GM18867 (cell line): ENCODE data around the gene MPPED1.

Source experiments
- ATAC-seq: cut with Tn5 transposase; IDR thresholded peaks from one replicate; pipeline ENCODE4 v1.9.1; 2021; ENCODE audit warnings: mild to moderate bottlenecking, moderate library complexity; ENCODE audit not compliant: unreplicated experiment

Gene MPPED1

DNA sequence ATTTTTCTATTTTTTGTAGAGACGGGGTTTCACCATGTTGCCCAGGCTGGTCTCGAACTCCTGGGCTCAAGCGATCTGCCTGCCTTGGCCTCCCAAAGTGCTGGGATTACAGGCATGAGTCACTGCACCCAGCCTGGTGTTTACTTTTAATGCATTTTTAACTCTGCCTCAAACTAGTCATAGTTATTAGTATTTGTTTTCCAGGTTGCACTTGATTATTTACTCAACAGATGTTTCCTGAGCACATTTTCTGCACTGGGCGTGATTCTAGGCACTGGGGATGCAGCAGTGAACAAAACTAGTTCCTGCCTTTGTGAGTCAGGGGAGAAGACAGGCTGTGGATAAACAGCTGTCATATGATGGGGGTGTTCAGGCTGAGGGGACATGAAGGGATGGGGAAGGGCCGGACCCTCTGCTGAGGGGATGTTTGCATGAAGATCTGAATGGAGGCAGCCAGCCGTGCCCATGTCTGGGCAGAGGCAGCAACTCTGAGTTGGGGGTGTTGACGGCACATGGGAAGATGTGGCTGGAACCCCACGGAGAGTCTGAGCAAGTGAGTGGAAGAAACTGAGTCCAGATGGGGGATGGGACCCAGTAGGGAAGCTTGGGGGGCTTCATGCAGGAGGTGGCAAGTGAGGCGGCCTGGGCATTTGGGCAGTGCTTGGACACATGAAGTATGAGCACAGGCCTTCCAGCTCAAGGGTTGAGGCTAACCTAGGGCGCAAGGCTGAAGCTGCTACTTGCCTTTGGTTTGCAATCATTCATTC, 34.4 kb downstream of the MPPED1 start:
- ATAC-seq = no peak

DNA sequence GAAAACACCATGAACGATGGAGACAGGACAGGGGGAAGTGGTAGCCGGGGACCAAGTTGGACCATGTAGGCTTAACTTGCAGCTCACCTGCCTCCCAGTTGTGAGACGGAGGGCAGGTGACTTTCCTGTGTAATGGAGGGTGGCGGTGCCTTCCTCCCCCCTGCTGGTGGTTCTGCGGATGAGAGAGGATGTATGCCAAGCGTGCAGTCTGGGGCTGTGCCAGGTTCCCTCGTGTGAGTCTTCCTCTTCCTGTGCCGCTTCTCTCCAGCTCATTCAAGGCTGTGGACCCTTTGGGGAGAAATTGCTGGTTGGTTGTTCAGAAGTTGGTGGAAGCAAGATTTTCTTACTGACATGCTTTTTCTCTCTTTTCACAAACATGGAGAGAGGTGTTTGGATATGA, 35.1 kb downstream of the MPPED1 start:
- no peak for ATAC-seq

DNA sequence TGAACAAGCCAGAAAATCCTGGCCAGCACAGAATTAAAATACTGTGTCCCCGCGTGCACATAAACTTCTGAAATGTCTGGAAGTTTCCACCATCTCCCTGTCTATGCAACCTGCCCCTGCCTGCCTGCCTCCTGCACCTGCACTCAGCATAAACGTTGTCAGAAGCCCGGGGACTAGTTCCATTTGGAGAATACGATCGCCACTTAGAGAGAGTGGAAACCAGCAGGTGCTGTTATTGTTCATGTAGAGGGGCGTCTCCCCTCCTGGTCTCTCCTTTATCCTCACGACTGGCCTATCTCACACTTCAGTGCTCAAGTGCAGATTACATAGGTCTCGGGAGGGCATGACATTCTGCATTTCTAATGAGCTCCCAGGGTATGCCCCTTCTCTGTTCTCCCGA, 35.6 kb downstream of the MPPED1 start:
- no peak for ATAC-seq

DNA sequence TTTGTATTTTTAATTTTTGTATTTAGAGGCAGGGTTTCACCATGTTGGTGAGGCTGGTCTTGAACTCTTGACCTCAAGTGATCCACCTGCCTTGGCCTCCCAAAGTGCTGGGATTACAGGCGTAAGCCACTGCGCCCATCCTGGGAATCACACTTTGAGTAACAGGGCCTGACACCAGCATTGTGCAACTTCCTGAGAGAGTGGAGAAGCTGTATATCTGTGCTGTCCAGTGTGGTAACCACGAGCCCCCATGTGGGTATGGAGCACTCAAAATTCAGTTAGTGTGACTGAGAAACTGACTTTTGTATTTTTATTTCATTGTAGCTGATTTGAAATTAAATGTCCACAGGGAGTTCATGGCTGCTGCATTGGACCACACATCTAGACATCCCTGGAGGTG, 36.2 kb downstream of the MPPED1 start:
- ATAC-seq = no peak

DNA sequence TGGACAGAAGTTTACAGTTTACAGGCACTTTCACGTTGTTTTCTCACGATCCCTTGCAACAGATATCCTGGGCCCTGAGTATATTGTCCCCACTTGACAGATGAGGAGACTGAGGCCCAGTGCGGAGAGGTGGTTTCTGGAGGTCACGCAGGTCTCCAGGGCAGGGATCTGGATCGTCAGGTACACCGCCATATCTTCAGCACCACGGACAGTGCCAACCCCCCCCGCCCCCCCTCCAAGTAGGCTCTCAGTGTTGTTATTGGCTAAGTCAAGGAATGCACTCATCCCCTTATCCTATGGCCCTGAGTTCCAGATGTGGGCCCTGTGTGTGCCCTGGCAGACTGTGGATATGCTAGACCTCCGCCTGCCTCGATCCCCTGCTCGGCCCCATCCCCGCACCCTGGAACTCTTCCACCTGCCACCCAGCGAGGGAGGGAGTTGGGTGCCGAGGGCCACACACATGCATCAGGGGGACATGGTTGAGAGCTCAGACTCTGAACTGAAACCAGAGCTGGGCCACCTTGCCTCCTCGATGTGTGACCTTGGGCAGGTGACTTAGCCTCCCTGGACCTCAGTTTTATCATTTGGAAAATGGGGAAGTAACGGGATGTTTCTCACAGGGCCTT, 37.5 kb downstream of the MPPED1 start:
- no peak for ATAC-seq

DNA sequence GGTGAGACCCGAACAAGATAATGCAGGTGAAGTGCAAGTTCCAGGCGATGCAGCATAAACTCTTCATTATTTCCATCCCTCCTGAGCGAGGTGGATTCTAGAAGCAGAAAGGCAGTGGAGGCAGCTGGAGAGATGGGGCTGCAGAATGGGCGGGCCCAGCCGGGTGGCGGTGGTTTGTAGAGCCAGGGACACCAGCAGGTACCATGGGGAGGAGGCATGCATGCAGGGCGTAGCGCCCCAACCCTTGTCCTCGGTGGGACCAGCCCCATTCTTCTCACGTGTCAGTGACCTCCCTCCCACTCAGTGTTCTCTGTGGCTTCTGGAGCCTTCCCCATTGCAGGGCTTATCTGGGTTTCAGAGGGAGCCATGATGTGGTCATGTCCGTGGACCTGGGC, 38.0 kb downstream of the MPPED1 start:
- ATAC-seq = no peak

DNA sequence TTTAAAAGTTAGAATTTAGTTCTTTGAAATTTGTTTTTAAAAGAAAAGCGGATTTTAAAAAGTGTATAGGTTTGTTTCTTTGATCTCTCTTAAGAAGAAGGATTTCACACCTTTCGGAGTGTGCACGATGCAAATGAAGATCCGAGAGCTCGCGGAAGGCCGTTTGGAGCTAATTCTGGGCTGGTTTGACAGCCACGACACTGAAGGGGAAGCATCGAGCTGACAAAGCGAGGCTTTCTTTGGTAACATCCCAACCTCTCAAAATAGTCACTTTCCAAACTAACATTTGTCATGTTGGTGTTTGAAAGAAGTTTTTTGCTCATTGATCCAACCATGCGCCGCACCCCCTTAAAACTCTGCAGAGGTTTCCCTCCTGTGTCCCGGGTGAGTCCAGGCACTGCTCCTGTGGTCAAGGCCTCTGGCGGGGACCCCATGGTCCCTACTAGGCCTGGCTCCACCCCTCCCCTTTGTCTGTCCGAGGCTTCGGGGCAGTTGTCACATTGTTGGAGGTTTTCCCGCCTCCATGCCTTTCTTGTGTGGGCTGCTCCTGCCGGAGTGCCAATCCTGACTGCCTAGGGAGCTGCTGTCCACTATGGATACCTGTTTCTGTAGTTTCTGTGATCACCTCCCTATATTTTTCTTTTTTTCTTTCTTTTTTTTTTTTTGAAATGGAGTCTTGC, 39.7 kb downstream of the MPPED1 start:
- ATAC-seq = no peak

DNA sequence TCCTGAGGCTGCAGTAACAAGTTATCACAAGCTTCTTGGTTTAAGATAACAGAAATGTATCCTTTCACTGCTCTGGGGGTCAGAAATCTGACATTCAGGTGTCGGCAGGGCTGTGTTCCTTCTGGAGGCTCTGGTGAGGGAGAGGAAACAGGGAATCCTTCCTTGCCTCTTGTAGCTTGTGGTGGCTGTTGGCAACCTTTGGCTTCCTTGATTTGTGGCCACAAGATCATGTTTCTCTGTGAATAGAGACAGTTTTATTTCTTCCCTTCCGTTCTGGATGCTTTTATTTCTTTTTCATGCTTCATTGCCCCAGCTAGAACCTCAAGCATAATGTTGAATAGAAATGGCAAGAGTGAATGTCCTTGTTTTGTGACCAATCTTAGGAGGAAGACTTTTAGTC, 44.0 kb downstream of the MPPED1 start:
- ATAC-seq = no peak

DNA sequence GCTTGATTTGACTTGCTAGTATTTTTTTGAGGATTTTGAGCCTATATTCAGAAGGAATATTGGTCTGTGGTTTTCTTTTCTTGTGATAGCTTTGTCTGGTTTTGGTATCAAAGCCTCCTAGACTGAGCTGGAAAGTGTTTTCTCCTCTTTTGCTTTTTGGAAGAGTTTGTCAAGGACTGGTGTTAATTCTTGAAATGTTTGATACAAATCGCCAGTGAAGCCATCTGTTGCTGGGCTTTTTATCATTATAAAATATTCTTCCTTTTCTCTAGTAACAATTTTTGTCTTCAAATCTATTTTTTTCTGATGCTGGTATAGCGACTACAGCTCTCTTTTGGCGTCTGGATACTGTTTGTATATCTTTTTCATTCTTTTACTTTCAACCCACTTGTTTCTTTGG, 45.2 kb downstream of the MPPED1 start:
- no peak for ATAC-seq

DNA sequence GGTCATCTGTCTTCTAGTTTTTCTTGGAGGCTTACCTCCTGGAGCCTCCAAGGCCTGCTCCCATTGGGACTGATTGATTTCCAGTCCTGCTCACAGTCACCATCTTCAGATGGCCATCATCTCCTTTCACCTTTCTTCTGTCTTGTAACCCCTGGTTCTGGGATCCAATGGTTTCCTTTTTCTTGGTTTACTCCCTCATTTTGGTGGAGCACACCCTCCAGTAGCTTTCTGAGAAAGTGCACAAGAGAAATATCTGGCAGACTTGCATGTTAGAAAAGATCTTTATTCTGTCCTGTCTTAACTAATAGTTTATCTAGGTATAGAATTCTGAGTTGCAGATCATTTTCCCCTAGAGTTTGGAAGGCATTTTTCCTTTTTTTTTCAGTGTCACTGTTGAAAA, 50.9 kb downstream of the MPPED1 start:
- ATAC-seq = no peak

DNA sequence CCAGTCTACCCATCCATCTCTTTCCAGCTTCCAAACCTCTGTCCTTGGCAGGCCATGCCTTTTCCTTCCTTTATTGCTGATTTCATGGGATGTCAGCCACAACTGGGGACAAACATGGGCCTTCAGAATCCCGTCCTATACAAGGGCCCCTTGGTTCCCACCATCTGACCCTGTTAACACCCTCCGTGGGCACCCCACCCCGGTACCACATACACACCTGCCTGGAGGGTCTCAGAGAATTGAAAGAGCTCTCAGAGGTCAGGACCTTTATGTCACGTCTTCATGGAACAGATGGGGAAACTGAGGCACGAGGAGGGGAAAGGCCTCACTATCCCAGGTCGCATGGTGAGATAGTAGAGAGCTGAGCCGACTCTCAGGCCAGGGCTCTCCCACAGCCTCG, 53.0 kb downstream of the MPPED1 start:
- no peak for ATAC-seq

DNA sequence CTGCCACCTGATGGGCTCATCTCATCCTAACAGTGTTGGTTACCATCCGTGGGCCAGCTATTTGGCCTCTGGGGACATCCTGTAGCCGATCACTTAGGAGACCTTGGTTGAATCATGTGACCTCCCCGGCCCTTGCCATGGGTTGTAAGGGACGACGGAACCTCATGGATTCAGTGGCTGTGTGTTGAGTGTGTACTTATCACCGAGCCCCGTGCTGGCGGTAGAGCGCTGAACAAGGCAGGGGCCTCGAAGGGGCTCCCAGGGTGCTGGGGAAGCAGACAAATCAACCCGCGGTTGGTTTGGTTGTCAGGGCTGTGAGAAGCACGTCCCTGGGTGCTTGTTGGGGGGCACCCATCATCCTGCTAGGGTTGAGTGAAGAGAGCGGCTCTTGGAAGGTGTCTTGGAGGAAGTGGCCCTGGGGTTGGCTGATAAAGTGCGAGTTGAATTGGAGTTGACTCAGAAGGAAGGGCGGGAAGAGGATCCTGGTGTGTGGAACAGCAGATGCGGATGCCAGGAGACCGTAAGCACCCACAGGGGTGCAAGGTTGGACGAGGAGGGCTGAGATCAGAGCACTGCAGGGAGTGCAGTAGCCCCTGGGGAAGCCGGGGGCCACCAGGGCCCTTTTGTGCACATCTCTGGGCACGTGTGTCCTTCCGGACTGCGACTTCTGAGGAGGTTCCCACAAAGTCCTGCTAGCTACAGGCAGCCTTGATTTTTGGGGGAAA, 53.6 kb downstream of the MPPED1 start:
- ATAC-seq = no peak

DNA sequence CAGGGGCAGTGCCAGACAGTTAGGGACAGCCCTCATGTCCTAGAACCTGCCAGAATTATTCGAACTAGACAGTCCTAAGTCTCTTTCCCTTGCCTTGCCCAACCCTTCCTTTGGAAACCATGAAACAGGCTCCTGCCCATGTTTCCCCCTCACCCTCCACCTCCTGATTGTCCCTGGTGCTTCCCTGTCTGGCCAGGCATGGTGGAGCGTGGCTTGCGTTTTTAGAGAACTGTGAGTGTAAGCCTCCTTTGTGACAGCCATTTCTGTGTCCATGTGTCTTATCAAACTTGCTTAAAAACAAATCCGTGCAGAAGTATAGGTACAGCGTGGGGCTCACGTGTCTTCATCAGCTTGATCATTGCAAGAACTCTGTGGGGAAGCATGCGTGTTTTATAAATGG, 54.9 kb downstream of the MPPED1 start:
- ATAC-seq = no peak

DNA sequence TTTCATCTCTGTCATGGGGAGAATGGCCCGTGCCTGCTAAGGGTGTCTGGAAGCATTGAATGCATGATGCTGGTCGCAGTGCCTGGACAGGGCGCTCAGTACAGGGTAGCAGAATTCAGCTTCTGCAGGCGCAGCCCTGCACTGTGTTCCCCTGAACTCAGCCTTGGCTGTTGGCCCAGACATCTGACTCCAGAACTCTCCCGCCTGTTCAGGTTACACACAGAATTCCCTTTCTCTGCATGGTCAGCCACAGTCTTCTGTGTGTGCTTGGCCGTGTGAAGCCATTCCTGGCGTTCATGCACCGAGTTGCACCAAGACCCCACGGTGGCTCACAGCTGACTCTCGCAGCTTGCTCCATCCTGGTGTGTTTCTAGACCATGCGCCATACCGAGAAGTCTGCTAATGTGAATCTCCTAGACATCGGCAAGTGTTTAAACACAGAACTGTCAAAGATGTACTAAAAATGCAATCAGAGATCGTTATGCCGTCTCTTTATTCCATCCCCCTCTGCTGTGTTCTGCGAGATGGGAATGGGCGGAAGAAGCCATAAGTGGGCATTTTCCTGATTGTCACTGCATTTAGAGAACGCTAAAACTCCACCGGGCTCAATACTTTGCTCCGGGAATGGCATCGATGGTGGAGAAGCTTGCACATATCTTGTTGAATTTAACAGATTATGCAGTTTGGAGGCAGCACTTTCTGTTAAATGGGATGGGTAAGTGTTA, 55.6 kb downstream of the MPPED1 start:
- ATAC-seq = no peak

DNA sequence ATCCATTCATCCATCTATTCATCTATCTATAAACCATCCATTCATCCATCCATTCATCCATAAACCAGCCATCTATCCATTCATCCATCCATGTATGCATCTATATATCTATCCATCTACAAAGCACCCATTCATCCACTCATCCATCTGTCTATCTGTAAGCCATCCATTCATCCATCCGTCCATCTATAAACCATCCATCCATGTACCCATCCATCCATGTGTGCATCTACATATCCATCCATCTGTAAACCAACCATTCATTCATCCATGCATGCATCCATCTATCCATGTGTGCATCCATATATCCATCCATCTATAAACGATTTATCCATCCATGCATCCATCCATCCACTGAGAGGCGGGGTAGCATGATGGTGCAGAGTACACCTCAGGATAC, 58.4 kb downstream of the MPPED1 start:
- no peak for ATAC-seq

DNA sequence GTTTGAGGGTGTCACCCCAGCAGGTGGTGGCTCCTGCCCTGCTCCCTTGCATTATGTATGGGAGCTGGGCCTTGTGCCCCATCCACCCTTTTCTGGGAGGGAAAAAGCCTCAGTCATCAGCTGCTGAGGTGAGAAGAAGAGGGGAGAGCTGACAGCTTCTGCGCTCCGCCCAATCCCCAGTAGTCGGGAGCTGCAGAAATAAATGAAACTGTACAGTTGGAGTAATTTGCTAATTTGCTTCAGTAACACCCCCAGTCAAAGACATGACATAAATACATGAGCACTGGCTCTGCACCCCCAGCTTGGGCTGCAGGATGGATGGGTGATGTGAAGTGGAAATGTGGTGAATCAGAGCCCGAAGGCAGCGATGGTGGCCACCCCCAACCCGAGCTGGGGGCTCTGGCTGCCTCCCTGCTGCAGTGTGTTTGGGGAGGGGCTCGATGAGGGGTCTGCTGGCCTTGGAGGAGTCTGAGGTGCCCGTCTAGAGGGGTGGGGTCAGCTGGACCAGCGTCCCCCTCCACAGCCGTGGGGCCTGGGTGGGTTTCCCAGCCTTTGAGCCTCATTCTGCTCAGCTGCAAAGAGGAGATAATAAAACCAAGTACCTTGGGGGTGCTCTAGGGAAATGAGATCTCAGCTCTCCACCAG, 59.2 kb downstream of the MPPED1 start:
- ATAC-seq = no peak

DNA sequence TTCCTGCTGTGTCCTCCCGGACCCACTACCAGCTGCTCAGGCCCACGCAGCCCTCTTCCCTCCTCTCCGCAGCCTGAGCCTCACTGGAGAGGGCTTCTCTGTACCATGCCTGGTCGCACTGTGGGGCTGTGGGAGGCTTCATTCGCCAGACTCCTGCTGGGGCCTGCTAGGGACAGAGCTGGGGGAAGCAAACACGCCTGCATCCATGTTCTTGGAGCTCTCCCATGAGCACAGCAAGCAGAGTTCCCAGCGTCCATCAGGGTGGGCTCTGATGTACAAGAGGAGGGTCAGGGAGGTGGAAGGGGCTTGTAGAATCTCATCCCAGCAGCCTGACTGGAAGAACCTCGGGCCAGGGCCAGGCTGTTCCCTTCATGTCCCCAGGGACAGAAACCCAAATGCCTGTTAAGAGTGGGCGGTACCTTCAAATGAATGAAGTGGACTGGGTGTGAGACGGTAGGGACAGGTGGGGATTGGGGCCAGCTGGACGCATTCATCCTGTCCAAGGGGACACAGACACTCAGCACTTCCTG, 59.9 kb downstream of the MPPED1 start:
- no peak for ATAC-seq

DNA sequence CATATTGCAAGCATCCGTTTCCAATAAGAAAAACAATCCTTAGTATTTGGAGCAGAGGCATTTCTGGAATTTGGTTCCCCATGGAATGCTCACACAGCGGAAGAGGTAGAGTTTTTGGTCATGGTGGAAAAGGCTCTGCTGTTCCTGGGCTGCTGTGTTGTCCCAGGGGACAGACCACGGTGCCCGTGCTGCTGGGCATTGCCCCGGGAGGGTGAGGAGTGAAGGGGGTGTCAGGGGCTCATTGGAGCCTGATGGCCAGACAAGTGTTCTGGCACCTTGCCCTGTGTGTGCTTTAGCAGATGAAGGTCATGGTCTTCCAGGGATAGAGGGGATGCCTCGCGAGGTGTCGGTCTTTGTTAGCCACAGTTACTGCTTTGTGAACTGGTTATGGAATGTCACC, 61.2 kb downstream of the MPPED1 start:
- ATAC-seq = no peak

DNA sequence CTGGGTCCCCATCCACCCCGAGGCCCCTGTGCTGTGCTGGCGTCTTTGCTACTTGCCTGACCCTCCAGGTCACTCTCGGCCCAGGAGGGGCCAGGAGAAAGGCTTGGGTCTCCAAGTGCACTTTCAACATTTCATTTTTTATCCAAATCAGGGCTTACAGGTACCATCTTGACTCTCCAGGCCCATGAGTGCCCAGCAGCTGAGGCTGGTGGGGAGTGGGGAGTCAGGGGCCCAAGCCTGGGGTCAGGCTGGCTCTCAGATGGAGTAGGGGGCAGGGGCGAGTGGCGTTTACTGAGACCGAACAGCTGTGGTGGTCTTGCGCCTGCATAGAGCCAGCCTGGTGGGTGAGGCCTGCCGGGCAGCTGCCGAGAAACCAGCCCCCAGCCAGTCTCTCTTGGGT, 61.6 kb downstream of the MPPED1 start:
- no peak for ATAC-seq
